HG02840 (cell line): Measurements from ENCODE around the gene ITPR1.

Experiments used
- ATAC-seq: cut with Tn5 transposase; IDR thresholded peaks from one replicate; pipeline ENCODE4 v1.9.1; 2021; ENCODE audit warnings: mild to moderate bottlenecking, moderate library complexity, moderate number of reproducible peaks; ENCODE audit not compliant: unreplicated experiment, low FRiP score

The ITPR1 gene

GRCh38 chr3:4529876-4530588, 36.9 kb downstream of the ITPR1 start:
- ATAC-seq, result no peak

- ATAC-seq, result no peak
Observed at GRCh38 chr3:4531478-4532025, 38.4 kb downstream of the ITPR1 start.

DNA sequence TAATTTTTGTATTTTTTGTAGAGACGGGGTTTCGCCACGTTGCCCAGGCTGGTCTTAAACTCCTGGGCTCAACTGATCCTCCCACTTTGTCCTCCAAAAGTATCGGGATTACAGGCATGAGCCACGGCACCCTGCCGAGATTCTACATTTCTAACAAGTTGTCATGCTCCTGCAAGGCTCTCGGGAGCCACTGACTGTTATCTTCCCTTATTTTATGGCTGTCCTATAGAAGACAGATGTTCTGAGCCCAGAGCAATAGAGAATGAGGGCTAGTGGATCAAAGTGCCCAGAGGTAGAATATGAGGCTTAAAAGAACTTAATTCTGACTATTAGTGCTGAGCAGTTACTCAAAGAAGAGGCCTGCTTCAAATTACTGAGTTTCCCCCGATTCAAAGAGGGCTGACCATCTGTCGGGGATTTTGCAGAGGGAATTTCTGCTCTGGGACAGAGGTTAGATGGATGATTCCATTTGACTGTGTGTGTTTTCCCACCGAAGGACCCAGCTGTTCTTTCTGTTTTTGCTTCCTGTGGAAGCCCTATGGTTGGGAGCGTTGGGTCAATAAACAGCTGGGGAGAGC, 39.5 kb downstream of the ITPR1 start:
- no peak for ATAC-seq

DNA sequence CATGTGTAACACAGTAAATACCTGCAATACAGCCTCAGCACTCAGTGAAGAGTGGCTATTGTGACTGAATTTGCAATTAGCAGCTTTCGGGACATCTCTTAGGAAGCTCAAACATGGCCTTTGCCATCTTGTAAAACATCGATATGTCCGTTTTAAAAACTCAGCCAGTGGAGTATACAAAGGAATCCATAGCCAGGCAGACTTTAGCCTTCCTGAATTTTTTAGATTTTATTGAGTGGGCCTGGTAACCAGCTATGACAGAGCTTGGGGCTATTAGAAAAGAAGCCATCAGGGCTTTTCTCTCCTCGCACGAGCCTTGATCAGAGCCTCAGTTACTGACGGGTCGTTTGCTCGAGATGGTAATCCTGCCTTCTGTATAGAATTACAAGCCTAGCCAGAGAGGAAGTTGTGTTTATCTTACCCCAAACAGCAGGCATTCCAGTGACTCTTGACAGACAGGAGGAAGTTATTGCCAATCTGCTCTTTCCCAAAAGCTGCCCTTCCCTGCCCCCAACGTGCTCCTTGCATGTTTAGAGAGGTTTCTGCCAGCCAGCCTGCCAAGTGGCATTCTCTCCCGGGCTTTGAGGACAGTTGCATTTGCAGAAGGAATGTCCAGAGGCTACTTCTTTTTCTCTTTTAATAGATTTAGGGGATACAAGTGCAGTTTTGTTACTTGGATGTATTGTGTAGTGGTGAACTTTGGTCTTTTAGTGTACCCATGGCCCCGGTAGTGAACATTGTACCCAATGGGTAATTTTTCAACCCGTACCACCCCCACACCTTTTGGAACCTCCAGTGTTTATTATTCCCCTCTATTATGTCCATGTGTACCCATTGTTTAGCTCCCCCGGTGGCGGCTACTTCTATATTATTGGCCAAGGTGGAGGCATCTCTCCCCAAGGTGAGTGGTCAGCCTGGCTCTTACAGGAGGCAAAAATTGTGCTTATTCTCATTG, 40.6 kb downstream of the ITPR1 start:
- ATAC-seq, result no peak

DNA sequence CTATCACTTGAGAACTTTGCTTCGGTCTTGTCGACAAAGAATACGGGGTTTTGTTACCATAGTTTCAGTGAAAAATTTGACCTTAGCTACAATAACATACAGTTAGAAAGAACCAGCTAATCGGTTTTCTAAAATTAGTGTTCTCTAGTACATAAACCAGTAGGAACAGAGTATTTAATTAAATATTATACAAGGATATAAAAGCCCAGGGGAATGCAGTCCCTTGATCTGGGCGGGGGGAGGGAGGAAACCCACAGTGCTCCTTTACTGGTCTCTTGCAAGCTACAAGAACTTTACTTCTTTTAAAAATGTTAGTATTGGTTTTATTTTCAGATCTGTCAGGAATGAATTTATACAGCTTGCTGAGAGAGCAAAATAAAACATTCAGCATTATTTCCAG, 41.8 kb downstream of the ITPR1 start:
- ATAC-seq, result no peak

DNA sequence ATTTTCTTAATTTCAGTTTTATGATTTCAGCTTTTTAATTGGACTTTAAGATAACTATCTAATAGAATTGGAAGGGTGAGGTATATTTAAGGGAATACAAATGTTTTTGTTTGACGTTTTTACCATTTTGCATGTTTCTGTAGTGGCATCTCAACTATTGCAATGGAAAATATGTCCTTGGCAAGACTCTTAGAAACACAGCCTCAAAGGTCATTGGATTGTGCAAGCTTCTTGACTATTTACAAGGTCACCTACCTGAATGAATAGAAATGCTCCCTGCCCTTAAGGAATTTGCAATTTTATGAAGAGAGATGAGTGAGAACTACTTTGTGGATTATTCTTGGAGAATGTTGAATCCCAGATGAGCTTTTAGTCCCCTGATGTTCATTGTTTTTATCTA, 43.1 kb downstream of the ITPR1 start:
- ATAC-seq, result no peak

- no peak for ATAC-seq
Observed at GRCh38 chr3:4540267-4540666, 47.1 kb downstream of the ITPR1 start.

DNA sequence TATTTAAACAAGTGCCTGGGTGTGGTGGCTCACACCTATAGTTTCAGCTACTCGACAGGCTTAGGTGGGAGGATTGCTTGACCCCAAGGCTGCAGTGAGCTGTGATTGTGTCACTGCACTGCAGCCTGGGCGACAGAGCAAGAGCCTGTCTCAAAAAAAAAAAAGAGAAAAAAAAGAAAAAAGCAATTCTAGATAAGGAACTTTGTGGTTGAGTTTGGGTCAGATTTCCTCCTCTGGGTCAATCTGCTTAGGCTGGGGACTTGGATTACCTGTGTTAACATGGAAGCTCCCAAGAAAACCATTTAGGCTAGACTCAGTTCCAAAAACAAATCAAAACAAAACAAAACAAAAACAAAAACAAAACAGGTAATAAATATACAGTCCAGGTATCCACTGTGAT, 50.0 kb downstream of the ITPR1 start:
- no peak for ATAC-seq

DNA sequence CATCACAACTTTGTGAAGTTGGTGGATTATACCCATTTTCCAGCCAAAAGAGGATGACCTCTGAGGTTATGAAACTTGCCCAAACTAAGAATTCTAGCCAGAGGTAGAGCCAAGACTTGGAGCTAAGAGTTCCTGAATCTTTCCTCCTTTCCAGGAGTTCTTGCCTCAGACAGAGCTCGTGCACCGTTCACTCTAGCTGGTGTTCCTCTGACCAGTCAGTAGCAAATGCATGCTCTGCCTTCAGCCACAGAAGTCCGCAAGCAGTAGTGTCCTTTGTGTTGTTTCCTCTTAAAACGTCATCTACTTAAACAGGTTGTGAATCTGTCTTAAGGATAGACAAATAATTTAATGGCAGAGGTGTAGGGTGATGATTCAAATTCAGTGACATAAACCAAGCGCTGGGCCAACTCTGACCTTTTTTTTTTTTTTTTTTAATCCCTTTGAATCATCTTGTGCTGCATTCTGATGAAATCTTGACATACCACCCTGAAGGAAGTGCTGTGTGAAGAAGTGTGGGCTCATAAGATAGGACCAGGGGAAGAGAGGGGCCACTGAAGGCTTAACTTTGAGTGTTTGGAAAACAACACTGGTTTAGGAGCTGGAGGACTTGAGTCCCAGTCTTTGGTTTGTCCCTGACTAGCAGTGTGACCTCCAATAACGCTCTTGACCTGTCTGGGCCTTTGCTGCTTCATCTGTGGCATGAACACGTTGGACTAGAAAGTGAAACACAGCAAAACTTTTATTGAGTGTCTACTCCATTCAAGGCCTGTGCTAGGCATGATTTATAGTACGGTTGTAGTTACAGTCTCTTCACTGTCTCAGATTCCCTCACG, 53.4 kb downstream of the ITPR1 start:
- no peak for ATAC-seq

DNA sequence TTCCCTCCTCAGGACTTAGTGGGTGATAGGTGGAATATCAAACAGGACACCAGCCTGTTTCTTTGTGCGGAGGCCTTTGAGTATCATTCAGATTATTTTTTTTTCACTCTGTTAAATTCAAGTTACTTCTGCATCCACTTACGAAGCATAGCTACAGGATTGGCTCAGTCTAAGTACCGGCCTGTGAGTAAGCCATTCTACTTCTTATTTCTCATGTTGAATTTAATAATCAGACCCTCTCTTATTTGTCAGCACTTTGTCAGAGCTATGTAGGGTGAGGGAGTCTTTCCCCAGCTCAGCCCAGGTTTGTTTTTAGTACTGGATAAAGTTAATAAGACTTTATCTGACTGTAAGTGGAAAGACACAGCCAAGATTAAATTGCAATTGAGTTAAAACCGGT, 54.7 kb downstream of the ITPR1 start:
- ATAC-seq, result no peak

GRCh38 chr3:4548356-4548755, 55.2 kb downstream of the ITPR1 start:
- ATAC-seq, result no peak

GRCh38 chr3:4548780-4549179, 55.6 kb downstream of the ITPR1 start:
- ATAC-seq, result no peak

DNA sequence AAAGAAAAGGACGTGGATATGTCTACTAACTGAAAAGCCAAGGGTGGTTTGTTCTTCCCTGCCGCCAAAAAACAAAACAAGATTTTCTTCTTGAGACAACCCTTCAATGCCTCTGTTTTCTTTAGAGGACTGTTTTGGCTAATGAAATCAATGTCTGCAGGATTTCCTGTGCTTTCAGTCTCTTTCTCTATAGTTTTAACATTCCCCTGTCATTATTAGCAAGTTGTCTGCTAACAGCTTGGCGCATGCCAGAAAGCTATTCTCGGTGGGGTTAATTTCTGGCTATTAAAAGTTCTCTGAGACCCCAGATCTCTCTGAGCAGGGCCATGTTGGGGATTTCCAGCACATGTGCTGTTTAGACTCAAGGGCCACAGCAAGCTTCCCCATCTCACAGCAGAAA, 56.7 kb downstream of the ITPR1 start:
- no peak for ATAC-seq

DNA sequence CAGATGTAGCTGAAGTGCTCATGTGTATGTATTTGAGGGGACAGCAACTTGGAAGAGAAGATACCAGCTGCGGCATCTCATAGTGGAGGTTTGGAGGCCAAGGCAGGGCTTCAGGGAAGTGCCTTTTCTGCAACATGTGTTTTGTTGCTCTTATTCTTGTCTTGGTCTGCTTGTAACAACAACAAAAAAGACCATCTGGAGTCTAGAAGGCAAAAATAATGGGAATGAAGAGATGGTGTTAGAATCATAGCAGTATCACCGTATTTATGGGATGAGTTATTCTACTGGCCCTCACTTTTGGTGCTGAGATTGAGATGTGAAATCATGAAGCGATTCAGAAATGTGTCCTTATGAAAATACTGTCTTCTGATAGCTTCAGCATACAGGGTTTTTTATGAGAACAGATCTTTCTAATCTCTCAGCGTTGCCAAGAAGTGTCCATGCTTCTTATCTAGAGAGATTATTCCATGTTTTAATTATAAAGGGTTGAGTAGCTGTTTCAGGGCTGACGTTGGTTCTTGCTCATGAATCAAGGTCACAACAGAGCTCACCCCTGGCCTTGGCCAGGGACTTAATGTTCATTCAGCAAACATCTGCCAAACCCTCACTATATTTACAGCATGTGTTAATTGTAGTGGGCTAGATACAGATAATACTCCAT, 58.0 kb downstream of the ITPR1 start:
- ATAC-seq, result no peak

DNA sequence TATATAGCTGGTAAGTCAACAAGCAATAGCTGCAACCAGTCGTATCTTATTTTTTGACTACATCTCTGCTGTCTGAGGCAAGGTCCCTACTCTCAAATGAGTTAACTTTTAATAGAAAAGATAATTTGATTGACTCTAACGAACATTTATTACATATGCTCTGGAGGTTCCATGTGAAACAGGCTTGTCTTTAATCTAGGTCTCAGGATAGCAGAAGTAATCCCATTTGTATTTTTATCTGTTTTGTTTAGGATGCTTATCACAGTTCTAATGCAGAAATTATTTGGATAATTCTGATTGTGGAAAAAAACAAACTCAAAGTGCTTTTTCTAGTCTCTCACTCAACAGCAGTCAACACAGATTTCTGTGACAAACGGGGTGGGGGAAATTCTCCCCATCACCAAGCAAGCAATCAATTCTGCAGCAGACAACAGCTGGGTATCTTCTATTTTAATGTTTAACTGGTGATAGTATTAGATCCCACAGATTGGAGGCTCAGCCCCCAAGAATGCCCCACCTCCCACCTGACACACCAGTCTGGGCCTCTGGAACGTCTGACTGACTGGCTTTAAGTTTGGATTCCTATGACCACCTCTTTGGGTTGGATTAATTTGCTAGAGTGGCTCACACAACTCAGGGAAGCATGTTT, 58.8 kb downstream of the ITPR1 start:
- no peak for ATAC-seq

DNA sequence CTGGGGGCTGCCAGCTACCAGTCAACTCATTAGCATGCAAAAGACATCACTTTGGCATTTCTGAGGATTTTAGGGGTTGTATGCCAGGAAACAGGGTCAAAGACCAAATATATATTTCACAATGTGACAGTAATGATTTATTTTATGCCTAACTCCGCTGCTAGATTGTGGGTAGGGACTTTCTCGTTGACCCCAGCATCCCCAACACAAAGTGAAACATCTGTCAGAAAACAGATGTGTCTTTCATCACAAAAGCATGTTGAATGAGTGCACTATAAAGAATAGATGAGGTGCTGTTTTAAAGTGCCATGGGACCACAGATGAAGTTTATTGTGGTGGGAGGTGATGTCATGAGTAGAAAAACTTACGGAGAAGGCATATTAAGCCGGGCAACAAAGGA, 59.7 kb downstream of the ITPR1 start:
- no peak for ATAC-seq

DNA sequence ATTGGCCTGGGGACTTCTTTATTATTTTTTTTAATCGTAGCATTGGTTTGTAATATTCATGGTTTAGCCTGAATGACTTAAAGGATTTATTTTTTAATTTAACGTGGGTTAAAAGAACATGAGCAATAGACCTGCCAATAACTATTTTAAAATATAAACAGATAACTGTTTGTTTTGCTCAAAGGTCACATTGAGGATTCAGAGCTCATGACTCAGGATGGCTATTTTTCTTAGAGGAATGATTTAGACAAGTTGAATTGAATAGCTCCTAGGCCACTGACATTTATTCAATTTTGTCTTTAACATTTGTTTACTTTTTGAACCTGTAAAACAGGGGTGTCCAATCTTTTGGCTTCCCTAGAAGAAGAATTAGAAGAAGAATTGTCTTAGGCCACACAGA, 68.5 kb downstream of the ITPR1 start:
- no peak for ATAC-seq

DNA sequence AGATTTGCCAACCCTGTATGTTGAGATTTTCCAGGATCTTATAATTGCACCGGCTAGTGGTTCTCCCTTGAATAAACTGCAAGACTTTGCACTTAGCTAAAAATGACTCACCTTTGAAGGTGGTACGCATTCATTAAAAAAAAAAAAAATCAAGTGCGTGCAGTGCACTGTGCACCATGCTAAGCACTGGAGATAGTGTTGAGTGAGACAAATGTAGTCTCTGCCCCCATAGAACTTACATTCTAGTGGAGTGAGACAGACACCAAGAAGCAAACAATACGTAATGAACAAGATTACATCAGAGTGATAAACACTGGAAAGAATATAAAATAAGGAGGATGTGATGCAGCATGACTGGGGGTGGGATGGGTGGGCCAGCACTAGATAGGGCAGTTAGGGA, 69.4 kb downstream of the ITPR1 start:
- no peak for ATAC-seq

- ATAC-seq, result no peak
Observed at GRCh38 chr3:4564270-4564669, 71.1 kb downstream of the ITPR1 start.
